OCI-LY7 (cell line): ENCODE results near the gene WTAP. TPM values are rescaled to one million over a fixed set of nuclear protein-coding genes. Genes with fewer than 3 reads are reported as not detected.

Source experiments
- BruUV-seq: library from RNA; stranded (reverse); fragments of 400-500 nt; replicated peaks from 2 replicates; lab custom pipeline; 2021; lab: Mats Ljungman, UMichigan
- CTCF ChIA-PET: fragments of 300-600 bp; sonication (Branson Sonifier 250); formaldehyde crosslinking; loops from one replicate; lab custom pipeline; 2022; ENCODE audit warnings: antibody characterized with exemption; ENCODE audit not compliant: unreplicated experiment; lab: Charles Lee
- POLR2A ChIA-PET: fragments of 300-600 bp; sonication (Branson Sonifier 250); formaldehyde crosslinking; loops from one replicate; lab custom pipeline; 2022; ENCODE audit warnings: antibody characterized with exemption; lab: Charles Lee
- DNase-seq: peaks from one replicate; pipeline ENCODE4 v3.0.0-alpha.2; 2015; ENCODE audit warnings: low spot score
- H2AFZ ChIP-seq: fragments of 200-600 bp; sonication (generic), shearing (Covaris generic); 2 replicates; pipeline ENCODE4 v1.6.1; 2014; ENCODE audit warnings: mild to moderate bottlenecking, antibody characterized with exemption, low read length, moderate library complexity
- H3K27ac ChIP-seq: fragments of 200-600 bp; sonication (generic); 2 replicates; pipeline ENCODE4 v1.5.1; 2014; ENCODE audit warnings: mixed run types, low read depth, mild to moderate bottlenecking, moderate library complexity, low read length, inconsistent platforms; ENCODE audit not compliant: poor library complexity, severe bottlenecking
- H3K36me3 ChIP-seq: fragments of 200-600 bp; sonication (generic); 2 replicates; pipeline ENCODE4 v1.6.1; 2014; ENCODE audit warnings: mild to moderate bottlenecking, antibody characterized with exemption, low read length, moderate library complexity, mixed read lengths; ENCODE audit not compliant: insufficient read depth
- H3K4me1 ChIP-seq: fragments of 200-600 bp; sonication (generic); 2 replicates; pipeline ENCODE4 v1.5.1; 2014; ENCODE audit warnings: mild to moderate bottlenecking, low read length; ENCODE audit not compliant: insufficient read depth, poor library complexity, severe bottlenecking
- H3K4me2 ChIP-seq: fragments of 200-600 bp; sonication (generic); 2 replicates; pipeline ENCODE4 v1.6.1; 2014; ENCODE audit warnings: mild to moderate bottlenecking, low read length
- H3K4me3 ChIP-seq: fragments of 200-600 bp; sonication (generic); 2 replicates; pipeline ENCODE4 v1.5.1; 2014; ENCODE audit warnings: mild to moderate bottlenecking, low read depth, low read length; ENCODE audit not compliant: poor library complexity, severe bottlenecking
- H3K79me2 ChIP-seq: fragments of 200-600 bp; sonication (generic); 2 replicates; pipeline ENCODE4 v1.6.1; 2016; ENCODE audit warnings: low read depth, mild to moderate bottlenecking, low read length, moderate library complexity, mixed read lengths; ENCODE audit not compliant: insufficient read depth
- H3K9me2 ChIP-seq: fragments of 200-600 bp; sonication (generic); 2 replicates; pipeline ENCODE4 v1.6.1; 2016; ENCODE audit warnings: mild to moderate bottlenecking, low read length, mixed read lengths; ENCODE audit not compliant: insufficient read depth
- H3K9me3 ChIP-seq: fragments of 200-600 bp; sonication (generic); 2 replicates; pipeline ENCODE4 v1.6.1; 2014; ENCODE audit warnings: mild to moderate bottlenecking, mixed run types, low read length, mixed read lengths
- H4K20me1 ChIP-seq: fragments of 200-600 bp; sonication (generic); 2 replicates; pipeline ENCODE4 v1.6.1; 2014; ENCODE audit warnings: mild to moderate bottlenecking, antibody characterized with exemption, low read length, moderate library complexity, mixed read lengths; ENCODE audit not compliant: insufficient read depth
- CTCF ChIP-seq: fragments of 200-600 bp; sonication (generic); conservative IDR thresholded peaks from 2 replicates; pipeline ENCODE4 v1.5.1; 2014; ENCODE audit warnings: mild to moderate bottlenecking, antibody characterized with exemption, low read length, moderate library complexity, mixed read lengths
- EZH2phosphoT487 ChIP-seq: fragments of 200-600 bp; sonication (generic); IDR thresholded peaks from 2 replicates; pipeline ENCODE4 v1.6.1; 2018; ENCODE audit warnings: low read depth, borderline replicate concordance, mild to moderate bottlenecking, mixed run types, antibody characterized with exemption, low read length, moderate library complexity, mixed read lengths
- intact Hi-C: fragments of 100-400 bp; cut with micrococcal nuclease; formaldehyde crosslinking; loops from one replicate; pipeline ENCODE4 v1.10.0; 2022; ENCODE audit not compliant: unreplicated experiment
- small RNA-seq: library from RNA; depleted of rRNA; stranded (forward); fragments of <200 nt; gene quantifications from one replicate; pipeline ENCODE3, GENCODE V24; 2014
- total RNA-seq, 2 experiments: library from RNA; depleted of rRNA in 1 of 2; stranded (reverse); fragments of >200 nt in 1 of 2; shearing (Covaris generic) in 1 of 2; gene quantifications; 2 replicates each; pipeline ENCODE4 v1.2.3, GENCODE V29; 2014 to 2022

WTAP gene
- total RNA-seq, 2 experiments from 2014 or later, result 99.3 to 115 TPM

GRCh38 chr6:159805440-159806020 lies 78.2 kb downstream of the WTAP start:
- ChIA-PET POLR2A (interaction anchor here (1.0 to 1.3 kb wide), 3 partner anchors 16 to 105 kb away, joined by 3 to 4 read pairs (median 3); partner anchors contain the start of genes MRPL18 and TCP1), CTCF (interaction anchor here (0.7 kb wide), 1 partner anchor 11 kb away, joined by 3 read pairs; no protein-coding TSS in a partner anchor)
- DNase-seq, result no peak
- Histone ChIP-seq H3K79me2 (no peaks in the 10 kb centered on the region), H3K36me3 (no peaks in the 10 kb centered on the region), H3K4me2 (no peak overlapping the region), H3K4me3 (no peak overlapping the region), H3K9me3 (no peaks in the 10 kb centered on the region), H4K20me1 (no peaks in the 10 kb centered on the region), H3K9me2 (no peaks in the 10 kb centered on the region), H3K4me1 (peaks cover 15% of the 10 kb centered on the region), H2AFZ (no peak overlapping the region), H3K27ac (no peak overlapping the region)
- TF ChIP-seq CTCF (no peak), EZH2phosphoT487 (no peak)
- no TSS peak for BruUV-seq
- intact Hi-C loops, result no loop called here

Small RNA genes lying within 50 kb of the gene (small RNA-seq; reads per million reads assigned to genes)
- gene RNU4ATAC18P, result not detected
- 60.5 reads per million, percentile 98 among the genes with 10 or more reads in this experiment for gene SNORA20
- gene SNORA29, result not detected

Other genes with a start within 250 kb of the WTAP start
- 29.7 and 36.4 TPM in 2 replicates for gene SOD2, start 34.3 kb upstream of the WTAP start, total RNA-seq (2014; rRNA removed; shearing (Covaris generic))
- gene SOD2, start 34.3 kb upstream of the WTAP start, total RNA-seq (2022), result 49.2 and 51.8 TPM in 2 replicates
- gene ACAT2, start 34.5 kb downstream of the WTAP start, total RNA-seq (2014; rRNA removed; shearing (Covaris generic)), result 39.4 and 42.4 TPM in 2 replicates
- 90.1 and 110 TPM in 2 replicates for gene ACAT2, start 34.5 kb downstream of the WTAP start, total RNA-seq (2022)
- gene TCP1, start 62.1 kb downstream of the WTAP start, total RNA-seq (2014; rRNA removed; shearing (Covaris generic)), result 319 and 321 TPM in 2 replicates
- 340 and 386 TPM in 2 replicates for gene TCP1, start 62.1 kb downstream of the WTAP start, total RNA-seq (2022)
- 128 and 147 TPM in 2 replicates for gene MRPL18, start 63.0 kb downstream of the WTAP start, total RNA-seq (2014; rRNA removed; shearing (Covaris generic))
- 102 and 117 TPM in 2 replicates for gene MRPL18, start 63.0 kb downstream of the WTAP start, total RNA-seq (2022)
- not detected in 2 replicates for gene PNLDC1, start 72.8 kb downstream of the WTAP start, total RNA-seq (2014; rRNA removed; shearing (Covaris generic))
- not detected in 2 replicates for gene PNLDC1, start 72.8 kb downstream of the WTAP start, total RNA-seq (2022)
- under 0.01 TPM in 1 of 2 replicates, not detected in the other for gene MAS1, start 163.5 kb downstream of the WTAP start, total RNA-seq (2014; rRNA removed; shearing (Covaris generic))
- gene MAS1, start 163.5 kb downstream of the WTAP start, total RNA-seq (2022), result not detected in 2 replicates
- 17.9 and 19.3 TPM in 2 replicates for gene IGF2R, start 241.6 kb downstream of the WTAP start, total RNA-seq (2014; rRNA removed; shearing (Covaris generic))
- 33.8 and 37.6 TPM in 2 replicates for gene IGF2R, start 241.6 kb downstream of the WTAP start, total RNA-seq (2022)